ENCODE data around the gene MMAB. TPM values are rescaled to one million over a fixed set of nuclear protein-coding genes. Genes with fewer than 3 reads are reported as not detected.
A peak's percentile ranks its signal among the peaks of the same experiment; 100 is the strongest.

MMAB gene
- total RNA-seq, 1 experiment from 2014 or later, result 24.3 TPM

- H3K4me1 ChIP-seq (ENCODE audit: insufficient read depth, low read length), result no peaks in the 10 kb centered on the region
- no peak overlapping the region for H3K4ac ChIP-seq (ENCODE audit: low read depth, low read length)
- H3K4me3 Mint-ChIP-seq, result no peak overlapping the region; a peak in 1 of 5 replicates
- H4K91ac ChIP-seq (ENCODE audit: insufficient read length, low read depth, low read length), result no peak overlapping the region
- H3K23ac ChIP-seq (ENCODE audit: insufficient read length, low read depth, low read length), result no peak overlapping the region
- H2AK5ac ChIP-seq (ENCODE audit: insufficient read length, low read length), result no peak overlapping the region
- peaks cover 5 to 6% of the 10 kb centered on the region in 2 experiments for H3K4me1 Mint-ChIP-seq
- no peak overlapping the region for H3K14ac ChIP-seq (ENCODE audit: insufficient read depth, low read length)
- H3K36me3 Mint-ChIP-seq (ENCODE audit: insufficient read depth in 1 of 3, low read depth in 3 of 3), result peaks cover under 1 to 7% (median 6%) of the 10 kb centered on the region in 3 experiments; a peak in 4 of 7 replicates
- H4K8ac ChIP-seq (replicated peaks; ENCODE audit: insufficient read length, low read depth, low read length), result no peak overlapping the region
- no peaks in the 10 kb centered on the region for H3K79me1 ChIP-seq (ENCODE audit: insufficient read depth, low read depth, low read length, poor library complexity, severe bottlenecking)
- H2AFZ ChIP-seq (ENCODE audit: low read length), result no peak overlapping the region
- no peaks in the 10 kb centered on the region for H3K9me3 Mint-ChIP-seq
- H3K79me2 ChIP-seq (ENCODE audit: insufficient read depth, low read length), result no peaks in the 10 kb centered on the region
- H3T11ph ChIP-seq (ENCODE audit: low read length), result no peak overlapping the region
- TF ChIP-seq, protein P1, sequence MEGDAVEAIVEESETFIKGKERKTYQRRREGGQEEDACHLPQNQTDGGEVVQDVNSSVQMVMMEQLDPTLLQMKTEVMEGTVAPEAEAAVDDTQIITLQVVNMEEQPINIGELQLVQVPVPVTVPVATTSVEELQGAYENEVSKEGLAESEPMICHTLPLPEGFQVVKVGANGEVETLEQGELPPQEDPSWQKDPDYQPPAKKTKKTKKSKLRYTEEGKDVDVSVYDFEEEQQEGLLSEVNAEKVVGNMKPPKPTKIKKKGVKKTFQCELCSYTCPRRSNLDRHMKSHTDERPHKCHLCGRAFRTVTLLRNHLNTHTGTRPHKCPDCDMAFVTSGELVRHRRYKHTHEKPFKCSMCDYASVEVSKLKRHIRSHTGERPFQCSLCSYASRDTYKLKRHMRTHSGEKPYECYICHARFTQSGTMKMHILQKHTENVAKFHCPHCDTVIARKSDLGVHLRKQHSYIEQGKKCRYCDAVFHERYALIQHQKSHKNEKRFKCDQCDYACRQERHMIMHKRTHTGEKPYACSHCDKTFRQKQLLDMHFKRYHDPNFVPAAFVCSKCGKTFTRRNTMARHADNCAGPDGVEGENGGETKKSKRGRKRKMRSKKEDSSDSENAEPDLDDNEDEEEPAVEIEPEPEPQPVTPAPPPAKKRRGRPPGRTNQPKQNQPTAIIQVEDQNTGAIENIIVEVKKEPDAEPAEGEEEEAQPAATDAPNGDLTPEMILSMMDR (conservative IDR thresholded peaks at IDR 0.05), result no peak
- DNase-seq, result no peak
- no peaks in the 10 kb centered on the region for H3K27me3 Mint-ChIP-seq (ENCODE audit: low read depth)
- no peak overlapping the region for H2BK20ac ChIP-seq (ENCODE audit: low read depth, low read length, poor library complexity, severe bottlenecking)
- H2BK120ac ChIP-seq (ENCODE audit: low read depth, low read length, poor library complexity, severe bottlenecking), result no peak overlapping the region
- H3K9me3 ChIP-seq (ENCODE audit: control insufficient read depth, low read depth, low read length), result no peaks in the 10 kb centered on the region
- no peak overlapping the region for H4K5ac ChIP-seq (ENCODE audit: insufficient read length, low read depth, low read length)
- H3K4me2 ChIP-seq (ENCODE audit: insufficient read depth, insufficient read length, low read length), result no peak overlapping the region
- peak overlapping the region in 2 of 3 experiments; percentile 13 to 81; a peak in 2 of 7 replicates for H3K27ac Mint-ChIP-seq
- WGBS (ENCODE audit: extremely low coverage, insufficient read length, low lambda C conversion rate), result no CpG with 5 or more reads among the region's 25 CpGs
- no peak overlapping the region for H3K27ac ChIP-seq (ENCODE audit: insufficient read length, low read depth, low read length)
- no peak overlapping the region for H3K9ac ChIP-seq (ENCODE audit: extremely low read depth, insufficient read length, low read length)
- no peak overlapping the region for H2BK15ac ChIP-seq (ENCODE audit: low read depth, low read length)
- H3K27me3 ChIP-seq (ENCODE audit: insufficient read depth, low read length), result no peaks in the 10 kb centered on the region
- H3K18ac ChIP-seq (ENCODE audit: insufficient read length, low read depth, low read length), result no peak overlapping the region
- H3K56ac ChIP-seq (ENCODE audit: insufficient read length, low read depth, low read length), result no peak overlapping the region
- no peaks in the 10 kb centered on the region for H3K23me2 ChIP-seq (ENCODE audit: insufficient read length, low read depth, low read length, poor library complexity, severe bottlenecking)
- no peak overlapping the region for H2BK12ac ChIP-seq (ENCODE audit: insufficient read length, low read depth, low read length)
- no peak overlapping the region for H2BK5ac ChIP-seq (ENCODE audit: insufficient read length, low read length)
- no peaks in the 10 kb centered on the region for H4K20me1 ChIP-seq (ENCODE audit: control insufficient read depth, insufficient read depth, insufficient read length)
Measured at GRCh38 chr12:109535231-109535862, 38.0 kb downstream of the MMAB start.
